Stimulated activated CD4-positive, alpha-beta T cell treated with anti-CD3 and anti-CD28 coated beads, TNF-alpha, amount 100 ng/mL, for 48 hours (primary cell): ENCODE data around the gene ABHD17C.
"Not testable (repeated sequence)": the region's sequence is repeated elsewhere in the genome, so short reads cannot be mapped to it uniquely, and the experiment has no call there.

Experiments used
- DNase-seq, 3 donors: peaks; one replicate each; pipeline ENCODE4 v3.0.0-alpha.2; 2020; ENCODE audit warnings: low read depth in 3 of 3

Gene ABHD17C

GRCh38 chr15:80730926-80731325 is 35.8 kb downstream of the ABHD17C start:
- DNase-seq = no peak

- DNase-seq = no peak
Observed at GRCh38 chr15:80732167-80732566, 37.1 kb downstream of the ABHD17C start.

GRCh38 chr15:80732818-80733217 is 37.7 kb downstream of the ABHD17C start:
- no peak for DNase-seq

- no peak for DNase-seq
Observed at GRCh38 chr15:80733460-80733859, 38.4 kb downstream of the ABHD17C start.

- no peak for DNase-seq
Observed at GRCh38 chr15:80735344-80735743, 40.2 kb downstream of the ABHD17C start.

- no peak for DNase-seq
Observed at GRCh38 chr15:80736560-80736959, 41.5 kb downstream of the ABHD17C start.

GRCh38 chr15:80739919-80740318 is 44.8 kb downstream of the ABHD17C start:
- no peak for DNase-seq

GRCh38 chr15:80742081-80742480 is 47.0 kb downstream of the ABHD17C start:
- DNase-seq = no peak

GRCh38 chr15:80743189-80743833 is 48.2 kb downstream of the ABHD17C start:
- DNase-seq = no peak

GRCh38 chr15:80744415-80744814 is 49.3 kb downstream of the ABHD17C start:
- DNase-seq = no peak

- no peak for DNase-seq
Observed at GRCh38 chr15:80744826-80745225, 49.7 kb downstream of the ABHD17C start.

GRCh38 chr15:80745888-80746287 is 50.8 kb downstream of the ABHD17C start:
- no peak for DNase-seq

- no peak for DNase-seq
Observed at GRCh38 chr15:80747317-80748053, 52.4 kb downstream of the ABHD17C start.

- no peak for DNase-seq
Observed at GRCh38 chr15:80749589-80749988, 54.5 kb downstream of the ABHD17C start.

- no peak for DNase-seq
Observed at GRCh38 chr15:80750575-80750974, 55.5 kb downstream of the ABHD17C start.

GRCh38 chr15:80752204-80752603 is 57.1 kb downstream of the ABHD17C start:
- no peak for DNase-seq

GRCh38 chr15:80753161-80753560 is 58.1 kb downstream of the ABHD17C start:
- DNase-seq = no peak

- no peak for DNase-seq
Observed at GRCh38 chr15:80754014-80754413, 58.9 kb downstream of the ABHD17C start.

- no peak for DNase-seq
Observed at GRCh38 chr15:80755885-80756284, 60.8 kb downstream of the ABHD17C start.

GRCh38 chr15:80758130-80758745 is 63.1 kb downstream of the ABHD17C start:
- no peak for DNase-seq

- DNase-seq = no peak
Observed at GRCh38 chr15:80760960-80761359, 65.8 kb downstream of the ABHD17C start.

GRCh38 chr15:80761754-80762153 is 66.6 kb downstream of the ABHD17C start:
- DNase-seq = no peak

GRCh38 chr15:80763235-80763634 is 68.1 kb downstream of the ABHD17C start:
- not testable (repeated sequence) for DNase-seq
